Astrocyte (in vitro differentiated cells and primary cell): ENCODE measurements around the gene TMEM266. TPM values are rescaled to one million over a fixed set of nuclear protein-coding genes. Genes with fewer than 3 reads are reported as not detected.
A peak's percentile ranks its signal among the peaks of the same experiment; 100 is the strongest.

Source experiments
- DNase-seq: peaks from one replicate; pipeline ENCODE4 v3.0.0-alpha.2; 2010; ENCODE audit warnings: low read depth
- FAIRE-seq: peaks from 2 replicates; lab custom pipeline; 2011; peaks lifted over from hg19 to GRCh38; lab: Jason Lieb, UNC
- H2AFZ ChIP-seq: 2 replicates; pipeline ENCODE4 v1.6.0; 2012; ENCODE audit warnings: low read depth, low read length, inconsistent platforms
- H3K27ac ChIP-seq: 2 replicates; pipeline ENCODE4 v1.5.1; 2011; ENCODE audit warnings: low read depth, low read length, inconsistent platforms
- H3K27me3 ChIP-seq: 2 replicates; pipeline ENCODE4 v1.6.0; 2011; ENCODE audit warnings: low read length, inconsistent platforms; ENCODE audit not compliant: insufficient read depth
- H3K36me3 ChIP-seq: 2 replicates; pipeline ENCODE4 v1.5.1; 2011; ENCODE audit warnings: low read length, inconsistent platforms; ENCODE audit not compliant: insufficient read depth
- H3K4me1 ChIP-seq: 2 replicates; pipeline ENCODE4 v1.5.1; 2011; ENCODE audit warnings: low read length, inconsistent platforms; ENCODE audit not compliant: insufficient read depth
- H3K4me2 ChIP-seq: 2 replicates; pipeline ENCODE4 v1.6.0; 2012; ENCODE audit warnings: low read length, inconsistent platforms
- H3K4me3 ChIP-seq: 2 replicates; pipeline ENCODE4 v1.5.1; 2011; ENCODE audit warnings: low read depth, mild to moderate bottlenecking, low read length, inconsistent platforms; ENCODE audit not compliant: insufficient read depth
- H3K79me2 ChIP-seq: 2 replicates; pipeline ENCODE4 v1.6.0; 2012; ENCODE audit warnings: mild to moderate bottlenecking, low read length, inconsistent platforms; ENCODE audit not compliant: insufficient read depth
- H3K9ac ChIP-seq: 2 replicates; pipeline ENCODE4 v1.6.0; 2012; ENCODE audit warnings: mild to moderate bottlenecking, low read length, inconsistent platforms
- H3K9me3 ChIP-seq: 2 replicates; pipeline ENCODE4 v1.5.1; 2012; ENCODE audit warnings: low read depth, mild to moderate bottlenecking, low read length, inconsistent platforms; ENCODE audit not compliant: insufficient read depth
- H4K20me1 ChIP-seq: 2 replicates; pipeline ENCODE4 v1.6.0; 2012; ENCODE audit warnings: low read length, inconsistent platforms; ENCODE audit not compliant: insufficient read depth
- H3K27ac Mint-ChIP-seq: one replicate; pipeline ENCODE4 v1.8.0; 2021; ENCODE audit warnings: mild to moderate bottlenecking, mixed read lengths; ENCODE audit not compliant: unreplicated experiment
- H3K27me3 Mint-ChIP-seq: one replicate; pipeline ENCODE4 v1.8.0; 2021; ENCODE audit warnings: low read depth, mixed read lengths; ENCODE audit not compliant: unreplicated experiment
- H3K36me3 Mint-ChIP-seq: one replicate; pipeline ENCODE4 v1.8.0; 2021; ENCODE audit warnings: low read depth, mixed read lengths; ENCODE audit not compliant: unreplicated experiment
- H3K4me1 Mint-ChIP-seq: one replicate; pipeline ENCODE4 v1.8.0; 2021; ENCODE audit warnings: low read depth, mixed read lengths; ENCODE audit not compliant: unreplicated experiment
- H3K4me3 Mint-ChIP-seq: one replicate; pipeline ENCODE4 v1.8.0; 2021; ENCODE audit warnings: mild to moderate bottlenecking, moderate library complexity, mixed read lengths; ENCODE audit not compliant: unreplicated experiment
- H3K9me3 Mint-ChIP-seq: one replicate; pipeline ENCODE4 v1.8.0; 2021; ENCODE audit warnings: mild to moderate bottlenecking, mixed read lengths; ENCODE audit not compliant: unreplicated experiment
- CTCF ChIP-seq: IDR thresholded peaks from 2 replicates; pipeline ENCODE4 v1.5.1; 2011; ENCODE audit warnings: low read depth, mild to moderate bottlenecking, inconsistent platforms, low read length, moderate library complexity; ENCODE audit not compliant: insufficient read depth
- EZH2 ChIP-seq: IDR thresholded peaks from 2 replicates; pipeline ENCODE4 v1.6.1; 2012; ENCODE audit warnings: mild to moderate bottlenecking, low read length, inconsistent platforms; ENCODE audit not compliant: insufficient read depth
- total RNA-seq: library from RNA; stranded (reverse); gene quantifications from 2 replicates; pipeline ENCODE4 v1.2.1, GENCODE V29; 2021

TMEM266 gene
- total RNA-seq, 1 donor from 2014 or later = 0.36 TPM

- Histone ChIP-seq H2AFZ (no peak overlapping the region), H3K27ac (no peak overlapping the region), H3K4me3 (no peak overlapping the region), H3K4me2 (no peak overlapping the region), H3K4me1 (no peaks in the 10 kb centered on the region), H4K20me1 (no peaks in the 10 kb centered on the region), H3K79me2 (no peaks in the 10 kb centered on the region), H3K9me3 (no peaks in the 10 kb centered on the region), H3K9ac (no peak overlapping the region), H3K36me3 (no peaks in the 10 kb centered on the region), H3K27me3 (no peaks in the 10 kb centered on the region)
- Mint-ChIP-seq H3K27ac (peak overlapping the region; percentile 75), H3K36me3 (peaks cover 4% of the 10 kb centered on the region), H3K4me1 (peaks cover 10% of the 10 kb centered on the region), H3K9me3 (no peaks in the 10 kb centered on the region), H3K27me3 (peaks cover 21% of the 10 kb centered on the region), H3K4me3 (no peak overlapping the region)
- no peak for FAIRE-seq
- DNase-seq = peak; percentile 18
- TF ChIP-seq EZH2 (no peak), CTCF (no peak)
Observed at GRCh38 chr15:76169911-76170800, 110.4 kb downstream of the TMEM266 start.

- no peaks in the 10 kb centered on the region for H3K4me1 ChIP-seq
- H3K27ac ChIP-seq = no peak overlapping the region
- H3K27me3 ChIP-seq = no peaks in the 10 kb centered on the region
- no peak overlapping the region for H2AFZ ChIP-seq
- H3K27ac Mint-ChIP-seq = no peak overlapping the region
- H3K4me1 Mint-ChIP-seq = peaks cover 12% of the 10 kb centered on the region
- H3K4me3 ChIP-seq = no peak overlapping the region
- H3K36me3 ChIP-seq = no peaks in the 10 kb centered on the region
- DNase-seq (no peak), FAIRE-seq (no peak)
- no peaks in the 10 kb centered on the region for H3K79me2 ChIP-seq
- H3K9me3 ChIP-seq = no peaks in the 10 kb centered on the region
- H3K36me3 Mint-ChIP-seq = peaks cover 4% of the 10 kb centered on the region
- H3K4me3 Mint-ChIP-seq = no peak overlapping the region
- no peak overlapping the region for H3K9ac ChIP-seq
- no peaks in the 10 kb centered on the region for H3K9me3 Mint-ChIP-seq
- no peak overlapping the region for H3K4me2 ChIP-seq
- H4K20me1 ChIP-seq = no peaks in the 10 kb centered on the region
- peaks cover 25% of the 10 kb centered on the region for H3K27me3 Mint-ChIP-seq
- TF ChIP-seq EZH2 = no peak
- TF ChIP-seq CTCF = no peak
Observed at GRCh38 chr15:76172782-76173181, 113.0 kb downstream of the TMEM266 start.
